ENCODE results near the gene H1-8.

The H1-8 gene

DNA sequence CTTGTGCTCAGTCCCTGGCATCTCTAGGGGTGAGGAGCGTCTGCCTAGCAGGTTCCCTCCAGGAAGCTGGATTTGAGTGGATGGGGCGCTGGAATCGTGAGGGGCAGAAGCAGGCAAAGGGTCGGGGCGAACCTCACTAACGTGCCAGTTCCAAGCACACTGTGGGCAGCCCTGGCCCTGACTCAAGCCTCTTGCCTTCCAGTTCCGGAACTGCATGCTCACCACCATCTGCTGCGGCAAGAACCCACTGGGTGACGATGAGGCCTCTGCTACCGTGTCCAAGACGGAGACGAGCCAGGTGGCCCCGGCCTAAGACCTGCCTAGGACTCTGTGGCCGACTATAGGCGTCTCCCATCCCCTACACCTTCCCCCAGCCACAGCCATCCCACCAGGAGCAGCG, 9.6 kb upstream of the H1-8 start:
- TF ChIP-seq ZNF70 (CRISPR knock-in tag; IDR thresholded peaks at IDR 0.05) (no peak), GLIS3 (CRISPR knock-in tag; IDR thresholded peaks at IDR 0.05) (no peak), CSDC2 (CRISPR knock-in tag; IDR thresholded peaks at IDR 0.05) (no peak), ESRRG (CRISPR knock-in tag; IDR thresholded peaks at IDR 0.05) (no peak), PPARA (CRISPR knock-in tag; IDR thresholded peaks at IDR 0.05; ENCODE audit: borderline replicate concordance) (no peak), SNAI2 (CRISPR knock-in tag; IDR thresholded peaks at IDR 0.05) (no peak), ZC3H10 (CRISPR knock-in tag; IDR thresholded peaks at IDR 0.05) (no peak)
- TF ChIP-seq, protein P1, sequence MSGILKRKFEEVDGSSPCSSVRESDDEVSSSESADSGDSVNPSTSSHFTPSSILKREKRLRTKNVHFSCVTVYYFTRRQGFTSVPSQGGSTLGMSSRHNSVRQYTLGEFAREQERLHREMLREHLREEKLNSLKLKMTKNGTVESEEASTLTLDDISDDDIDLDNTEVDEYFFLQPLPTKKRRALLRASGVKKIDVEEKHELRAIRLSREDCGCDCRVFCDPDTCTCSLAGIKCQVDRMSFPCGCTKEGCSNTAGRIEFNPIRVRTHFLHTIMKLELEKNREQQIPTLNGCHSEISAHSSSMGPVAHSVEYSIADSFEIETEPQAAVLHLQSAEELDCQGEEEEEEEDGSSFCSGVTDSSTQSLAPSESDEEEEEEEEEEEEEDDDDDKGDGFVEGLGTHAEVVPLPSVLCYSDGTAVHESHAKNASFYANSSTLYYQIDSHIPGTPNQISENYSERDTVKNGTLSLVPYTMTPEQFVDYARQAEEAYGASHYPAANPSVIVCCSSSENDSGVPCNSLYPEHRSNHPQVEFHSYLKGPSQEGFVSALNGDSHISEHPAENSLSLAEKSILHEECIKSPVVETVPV (CRISPR knock-in tag; IDR thresholded peaks at IDR 0.05): no peak
- TF ChIP-seq, protein P2, sequence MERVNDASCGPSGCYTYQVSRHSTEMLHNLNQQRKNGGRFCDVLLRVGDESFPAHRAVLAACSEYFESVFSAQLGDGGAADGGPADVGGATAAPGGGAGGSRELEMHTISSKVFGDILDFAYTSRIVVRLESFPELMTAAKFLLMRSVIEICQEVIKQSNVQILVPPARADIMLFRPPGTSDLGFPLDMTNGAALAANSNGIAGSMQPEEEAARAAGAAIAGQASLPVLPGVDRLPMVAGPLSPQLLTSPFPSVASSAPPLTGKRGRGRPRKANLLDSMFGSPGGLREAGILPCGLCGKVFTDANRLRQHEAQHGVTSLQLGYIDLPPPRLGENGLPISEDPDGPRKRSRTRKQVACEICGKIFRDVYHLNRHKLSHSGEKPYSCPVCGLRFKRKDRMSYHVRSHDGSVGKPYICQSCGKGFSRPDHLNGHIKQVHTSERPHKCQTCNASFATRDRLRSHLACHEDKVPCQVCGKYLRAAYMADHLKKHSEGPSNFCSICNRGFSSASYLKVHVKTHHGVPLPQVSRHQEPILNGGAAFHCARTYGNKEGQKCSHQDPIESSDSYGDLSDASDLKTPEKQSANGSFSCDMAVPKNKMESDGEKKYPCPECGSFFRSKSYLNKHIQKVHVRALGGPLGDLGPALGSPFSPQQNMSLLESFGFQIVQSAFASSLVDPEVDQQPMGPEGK (CRISPR knock-in tag; IDR thresholded peaks at IDR 0.05; ENCODE audit: borderline replicate concordance): no peak
- no peak for ATAC-seq

DNA sequence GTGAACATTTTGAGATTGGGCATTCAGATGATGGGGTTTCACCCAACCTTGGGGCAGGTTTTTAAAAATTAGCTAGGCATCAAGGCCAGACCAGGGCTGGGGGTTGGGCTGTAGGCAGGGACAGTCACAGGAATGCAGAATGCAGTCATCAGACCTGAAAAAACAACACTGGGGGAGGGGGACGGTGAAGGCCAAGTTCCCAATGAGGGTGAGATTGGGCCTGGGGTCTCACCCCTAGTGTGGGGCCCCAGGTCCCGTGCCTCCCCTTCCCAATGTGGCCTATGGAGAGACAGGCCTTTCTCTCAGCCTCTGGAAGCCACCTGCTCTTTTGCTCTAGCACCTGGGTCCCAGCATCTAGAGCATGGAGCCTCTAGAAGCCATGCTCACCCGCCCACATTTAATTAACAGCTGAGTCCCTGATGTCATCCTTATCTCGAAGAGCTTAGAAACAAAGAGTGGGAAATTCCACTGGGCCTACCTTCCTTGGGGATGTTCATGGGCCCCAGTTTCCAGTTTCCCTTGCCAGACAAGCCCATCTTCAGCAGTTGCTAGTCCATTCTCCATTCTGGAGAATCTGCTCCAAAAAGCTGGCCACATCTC, 8.4 kb upstream of the H1-8 start:
- no peak for TF ChIP-seq TOX (CRISPR knock-in tag; IDR thresholded peaks at IDR 0.05; ENCODE audit: borderline replicate concordance)
- TF ChIP-seq, protein P2 (CRISPR knock-in tag; IDR thresholded peaks at IDR 0.05; ENCODE audit: borderline replicate concordance): no peak
- TF ChIP-seq, protein P1 (CRISPR knock-in tag; IDR thresholded peaks at IDR 0.05): no peak
- TF ChIP-seq ARNTL (CRISPR knock-in tag; IDR thresholded peaks at IDR 0.05; ENCODE audit: borderline replicate concordance, low read depth): no peak
- no peak for TF ChIP-seq ZC3H10 (CRISPR knock-in tag; IDR thresholded peaks at IDR 0.05)
- no peak for TF ChIP-seq ZNF8 (CRISPR knock-in tag; IDR thresholded peaks at IDR 0.05)
- TF ChIP-seq ZNF70 (CRISPR knock-in tag; IDR thresholded peaks at IDR 0.05): no peak
- TF ChIP-seq OSR1 (CRISPR knock-in tag; IDR thresholded peaks at IDR 0.05): no peak
- no peak for TF ChIP-seq ZFP3 (CRISPR knock-in tag; IDR thresholded peaks at IDR 0.05)
- no peak for TF ChIP-seq SNAI2 (CRISPR knock-in tag; IDR thresholded peaks at IDR 0.05)
- TF ChIP-seq, protein P3, sequence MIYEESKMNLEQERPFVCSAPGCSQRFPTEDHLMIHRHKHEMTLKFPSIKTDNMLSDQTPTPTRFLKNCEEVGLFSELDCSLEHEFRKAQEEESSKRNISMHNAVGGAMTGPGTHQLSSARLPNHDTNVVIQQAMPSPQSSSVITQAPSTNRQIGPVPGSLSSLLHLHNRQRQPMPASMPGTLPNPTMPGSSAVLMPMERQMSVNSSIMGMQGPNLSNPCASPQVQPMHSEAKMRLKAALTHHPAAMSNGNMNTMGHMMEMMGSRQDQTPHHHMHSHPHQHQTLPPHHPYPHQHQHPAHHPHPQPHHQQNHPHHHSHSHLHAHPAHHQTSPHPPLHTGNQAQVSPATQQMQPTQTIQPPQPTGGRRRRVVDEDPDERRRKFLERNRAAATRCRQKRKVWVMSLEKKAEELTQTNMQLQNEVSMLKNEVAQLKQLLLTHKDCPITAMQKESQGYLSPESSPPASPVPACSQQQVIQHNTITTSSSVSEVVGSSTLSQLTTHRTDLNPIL (CRISPR knock-in tag; IDR thresholded peaks at IDR 0.05; ENCODE audit: low read depth): no peak
- no peak for TF ChIP-seq GLIS3 (CRISPR knock-in tag; IDR thresholded peaks at IDR 0.05)
- TF ChIP-seq BACH2 (CRISPR knock-in tag; IDR thresholded peaks at IDR 0.05; ENCODE audit: borderline replicate concordance): no peak
- TF ChIP-seq RARB (CRISPR knock-in tag; IDR thresholded peaks at IDR 0.05): no peak
- no peak for ATAC-seq

DNA sequence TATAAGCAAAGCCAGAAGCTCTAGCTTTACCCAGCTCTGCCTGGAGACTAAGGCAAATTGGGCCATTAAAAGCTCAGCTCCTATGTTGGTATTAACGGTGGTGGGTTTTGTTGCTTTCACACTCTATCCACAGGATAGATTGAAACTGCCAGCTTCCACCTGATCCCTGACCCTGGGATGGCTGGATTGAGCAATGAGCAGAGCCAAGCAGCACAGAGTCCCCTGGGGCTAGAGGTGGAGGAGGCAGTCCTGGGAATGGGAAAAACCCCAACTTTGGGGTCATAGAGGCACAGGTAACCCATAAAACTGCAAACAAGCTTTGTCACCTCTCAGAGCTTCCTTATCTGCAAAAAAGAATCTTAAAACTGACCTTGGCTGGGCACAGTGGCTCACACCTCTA, 7.9 kb upstream of the H1-8 start:
- TF ChIP-seq ZNF565 (CRISPR knock-in tag; conservative IDR thresholded peaks at IDR 0.05; ENCODE audit: low read depth) (no peak), ZNF8 (CRISPR knock-in tag; IDR thresholded peaks at IDR 0.05) (no peak), PPARA (CRISPR knock-in tag; IDR thresholded peaks at IDR 0.05; ENCODE audit: borderline replicate concordance) (no peak), SNAI2 (CRISPR knock-in tag; IDR thresholded peaks at IDR 0.05) (no peak), ARNTL (CRISPR knock-in tag; IDR thresholded peaks at IDR 0.05; ENCODE audit: borderline replicate concordance, low read depth) (no peak), ZFP3 (CRISPR knock-in tag; IDR thresholded peaks at IDR 0.05) (no peak), GLIS3 (CRISPR knock-in tag; IDR thresholded peaks at IDR 0.05) (no peak), RARB (CRISPR knock-in tag; IDR thresholded peaks at IDR 0.05) (no peak), ZFP30 (CRISPR knock-in tag; IDR thresholded peaks at IDR 0.05) (no peak), TCF4 (CRISPR knock-in tag; IDR thresholded peaks at IDR 0.05; ENCODE audit: borderline replicate concordance) (no peak), CSDC2 (CRISPR knock-in tag; IDR thresholded peaks at IDR 0.05) (no peak), OSR1 (CRISPR knock-in tag; IDR thresholded peaks at IDR 0.05) (no peak), ESRRG (CRISPR knock-in tag; IDR thresholded peaks at IDR 0.05) (no peak), BACH2 (CRISPR knock-in tag; IDR thresholded peaks at IDR 0.05; ENCODE audit: borderline replicate concordance) (no peak)
- TF ChIP-seq, protein P1 (CRISPR knock-in tag; IDR thresholded peaks at IDR 0.05): no peak
- TF ChIP-seq, protein P2 (CRISPR knock-in tag; IDR thresholded peaks at IDR 0.05; ENCODE audit: borderline replicate concordance): no peak
- no peak for ATAC-seq
